Effector CD8-positive, alpha-beta T cell (primary cell): Measurements from ENCODE around the gene RAD50.
"Not testable (repeated sequence)": the region's sequence is repeated elsewhere in the genome, so short reads cannot be mapped to it uniquely, and the experiment has no call there.

ENCODE experiments used
- DNase-seq: peaks from one replicate; lab custom pipeline; 2025; lab: John Stamatoyannopoulos, UW

Gene RAD50

DNA sequence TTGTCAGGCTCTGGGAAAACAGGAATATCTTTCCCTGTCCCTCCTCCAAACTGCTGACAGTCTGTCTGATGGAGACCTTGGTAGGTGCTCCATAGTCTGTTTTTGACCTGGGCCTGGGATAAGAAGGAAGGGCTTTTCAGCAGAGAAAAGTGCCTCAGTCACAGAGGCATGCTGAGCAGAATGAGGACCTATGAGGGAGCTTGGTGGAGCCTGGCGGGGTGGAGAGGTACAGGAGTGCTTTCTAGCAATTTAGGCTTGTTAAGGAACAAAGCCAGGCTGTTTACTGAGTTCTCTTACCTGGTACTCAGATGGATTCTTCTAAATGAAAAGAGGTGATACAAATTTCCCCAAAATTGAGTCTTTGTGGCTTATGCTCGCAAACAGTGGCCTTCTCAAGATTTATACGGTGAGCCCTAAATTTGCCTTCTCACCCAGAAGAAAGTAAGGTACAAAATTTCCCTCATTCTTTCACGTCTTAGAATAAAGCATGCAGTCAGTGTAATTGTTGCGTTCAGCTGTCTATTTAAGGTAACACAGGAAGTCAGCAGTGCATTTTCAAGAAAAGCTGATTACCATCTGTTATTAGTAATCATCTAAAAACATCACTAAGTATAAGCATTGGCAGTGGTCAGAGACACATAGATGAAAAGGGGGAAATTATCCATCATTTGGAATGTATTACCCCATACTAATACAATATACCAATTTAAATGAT, 72.6 kb downstream of the RAD50 start:
- DNase-seq = no peak

DNA sequence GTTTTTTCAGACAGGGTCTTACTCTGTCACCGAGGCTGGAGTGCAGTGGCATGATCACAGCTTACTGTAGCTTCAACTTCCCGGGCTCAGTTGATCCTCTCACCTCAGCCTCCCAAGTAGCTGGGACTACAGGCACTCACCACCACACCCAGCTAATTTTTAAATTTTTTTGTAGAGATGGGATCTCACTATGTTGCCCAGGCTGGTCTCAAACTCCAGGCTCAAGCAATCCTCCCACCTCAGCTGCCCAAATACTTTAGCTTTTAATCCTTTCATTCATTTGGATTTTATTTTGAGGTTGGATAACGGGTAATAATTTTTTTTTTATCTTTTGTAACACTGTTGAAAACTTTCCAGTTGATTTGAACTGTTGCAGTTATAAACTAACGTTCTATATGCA, 76.8 kb downstream of the RAD50 start:
- not testable (repeated sequence) for DNase-seq

DNA sequence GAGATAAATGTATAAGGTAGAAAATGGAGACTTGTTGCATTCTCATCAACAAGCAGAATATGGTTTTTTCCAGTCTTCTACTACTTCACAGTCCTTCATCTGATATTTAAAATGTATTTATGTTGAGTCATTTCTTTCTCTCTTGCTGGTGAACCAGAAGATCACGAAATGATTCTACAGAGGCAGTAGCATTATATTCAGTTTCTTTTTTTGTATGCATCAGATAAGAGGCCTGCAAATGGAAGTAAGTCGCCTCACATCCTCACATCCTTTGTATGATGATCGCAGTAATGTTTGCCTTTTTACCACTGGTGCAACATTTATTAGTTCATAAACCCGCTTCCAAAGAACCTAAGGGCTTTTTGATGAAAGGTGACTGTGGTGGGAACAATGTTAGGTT, 79.1 kb downstream of the RAD50 start:
- DNase-seq = no peak

DNA sequence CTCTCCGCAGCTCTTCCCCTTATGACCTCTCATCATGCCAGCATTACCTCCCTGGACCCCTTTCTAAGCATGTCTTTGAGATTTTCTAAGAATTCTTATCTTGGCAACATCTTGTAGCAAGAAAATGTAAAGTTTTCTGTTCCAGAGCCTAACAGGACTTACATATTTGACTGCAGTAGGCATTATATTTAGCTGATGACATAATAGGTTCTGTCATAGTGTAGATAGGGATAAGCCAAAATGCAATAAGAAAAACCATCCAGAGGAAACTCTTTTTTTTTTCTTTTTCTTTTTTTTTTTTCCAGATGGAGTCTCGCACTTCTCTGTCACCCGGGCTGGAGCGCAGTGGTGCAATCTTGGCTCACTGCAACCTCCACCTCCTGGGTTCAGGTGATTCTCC, 80.5 kb downstream of the RAD50 start:
- DNase-seq = no peak

DNA sequence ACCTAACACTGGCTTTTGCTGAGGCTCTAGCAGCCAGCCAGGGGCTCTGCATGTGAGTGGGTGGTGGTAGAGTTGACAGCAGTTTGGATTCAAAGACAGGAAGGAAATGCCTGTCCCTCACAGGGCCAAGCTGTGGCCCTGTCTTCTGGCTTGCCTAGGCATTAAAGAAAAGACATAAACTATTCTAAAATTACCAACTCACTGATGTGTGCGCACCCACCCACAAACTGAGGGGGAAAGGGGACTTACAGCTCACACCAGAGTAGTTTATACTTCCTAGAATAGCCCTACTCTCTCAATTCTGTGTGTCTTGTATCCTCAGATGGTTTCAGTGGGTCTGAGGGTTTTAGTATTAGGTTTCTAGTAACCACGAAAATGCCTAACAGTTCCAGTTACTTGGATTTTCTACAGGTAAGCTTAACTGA, 82.9 kb downstream of the RAD50 start:
- DNase-seq = no peak

DNA sequence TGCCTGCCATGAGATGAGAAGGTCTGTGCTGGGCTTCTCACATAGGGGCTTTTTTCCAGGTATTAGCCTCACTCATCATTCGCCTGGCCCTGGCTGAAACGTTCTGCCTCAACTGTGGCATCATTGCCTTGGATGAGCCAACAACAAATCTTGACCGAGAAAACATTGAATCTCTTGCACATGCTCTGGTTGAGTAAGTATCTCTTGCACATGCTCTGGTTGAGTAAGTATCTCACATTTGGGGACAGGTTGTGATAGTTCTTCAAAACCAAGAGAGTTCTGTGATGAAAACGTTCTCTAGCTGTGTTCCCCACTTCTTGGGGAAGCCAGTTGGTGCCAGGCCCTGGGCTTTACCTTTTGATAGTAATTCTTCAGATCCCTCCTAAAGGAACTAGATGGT, 83.8 kb downstream of the RAD50 start:
- no peak for DNase-seq

DNA sequence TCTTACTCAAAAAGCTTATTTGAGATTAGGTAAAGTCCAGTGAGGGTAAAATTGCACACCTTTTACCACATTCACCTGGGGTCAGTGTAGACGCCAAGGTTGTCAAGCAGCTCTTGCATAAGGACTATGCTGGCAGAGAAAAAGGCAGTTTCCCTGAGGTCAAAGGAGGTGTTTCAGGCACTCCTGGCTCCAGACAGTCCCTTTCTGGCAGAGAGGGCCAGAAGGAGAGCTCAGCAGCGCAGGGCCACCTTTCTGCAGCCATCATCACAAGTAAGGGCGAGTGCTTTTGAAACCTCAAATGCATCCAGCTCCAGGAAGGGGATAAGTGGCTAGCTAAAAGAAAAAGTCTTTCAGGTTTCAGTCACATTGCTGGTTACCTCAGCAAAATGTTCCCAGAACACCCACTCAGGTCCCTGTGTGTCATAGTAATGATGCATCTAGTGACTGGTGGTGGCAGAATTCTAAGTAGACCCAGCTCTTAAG, 84.5 kb downstream of the RAD50 start:
- DNase-seq = no peak

DNA sequence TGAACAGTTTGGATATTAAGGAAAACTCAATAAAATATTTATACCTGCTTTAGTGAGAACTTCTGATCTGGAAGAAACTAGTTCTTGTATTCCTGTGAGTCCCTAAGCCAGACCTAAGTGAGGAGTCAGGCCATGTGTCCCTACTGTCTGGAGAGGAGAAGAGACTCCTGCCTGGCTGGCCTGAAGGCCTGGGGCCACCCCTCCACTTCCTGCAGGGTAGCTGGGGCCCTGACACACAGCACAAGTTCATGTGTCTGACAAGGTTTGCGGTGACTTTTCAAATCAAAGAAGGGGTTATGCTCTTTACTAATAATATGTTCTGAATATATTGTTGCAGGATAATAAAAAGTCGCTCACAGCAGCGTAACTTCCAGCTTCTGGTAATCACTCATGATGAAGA, 85.1 kb downstream of the RAD50 start:
- DNase-seq = no peak

DNA sequence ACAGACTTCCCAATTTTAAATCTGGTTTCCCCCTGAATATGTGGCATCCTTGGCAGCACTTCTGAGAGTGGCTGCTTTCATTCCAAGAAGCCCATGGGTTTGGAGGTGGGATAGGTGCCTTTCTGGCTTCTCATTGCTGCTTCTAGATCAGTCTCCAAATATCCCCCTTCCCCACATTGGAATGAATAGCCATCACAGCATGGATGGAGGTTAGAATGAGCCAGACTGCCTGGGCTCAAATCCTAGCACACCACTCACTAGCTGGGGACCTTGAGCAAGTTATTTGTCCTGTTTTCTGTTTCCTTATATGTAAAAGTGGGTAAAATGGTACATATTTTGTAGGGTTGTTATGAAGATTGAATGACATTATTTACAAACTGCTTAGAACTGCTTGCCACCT, 87.4 kb downstream of the RAD50 start:
- DNase-seq = no peak

DNA sequence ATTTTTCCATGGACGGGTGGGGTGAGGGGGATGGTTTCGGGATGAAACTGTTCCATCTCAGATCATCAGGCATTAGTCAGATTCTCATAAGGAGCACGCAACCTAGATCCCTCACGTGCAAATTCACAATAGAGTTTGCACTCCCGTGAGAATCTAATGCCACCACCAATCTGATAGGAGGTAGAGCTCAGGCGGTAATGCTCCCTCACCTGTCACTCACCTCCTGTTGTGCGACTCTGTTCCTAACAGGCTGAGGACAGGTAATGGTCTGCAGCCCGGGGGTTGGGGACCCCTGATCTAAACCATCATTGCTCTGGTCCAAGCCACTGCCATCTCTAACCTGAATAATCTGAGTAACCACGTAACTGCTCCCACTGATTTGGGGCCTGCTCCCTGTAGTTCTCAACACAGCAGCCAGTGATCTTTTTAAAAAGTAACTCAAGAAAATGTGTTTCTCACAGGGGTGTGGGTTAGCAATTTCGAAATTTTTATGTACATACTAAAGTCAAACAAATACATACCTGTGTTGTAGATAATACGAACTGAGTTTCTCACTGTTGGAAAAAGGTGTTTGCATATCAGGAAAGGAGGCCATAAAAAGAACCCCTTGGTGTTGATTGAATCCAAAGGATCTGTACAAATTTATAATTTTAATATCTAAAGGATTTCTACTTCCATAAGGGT, 89.9 kb downstream of the RAD50 start:
- DNase-seq = no peak

DNA sequence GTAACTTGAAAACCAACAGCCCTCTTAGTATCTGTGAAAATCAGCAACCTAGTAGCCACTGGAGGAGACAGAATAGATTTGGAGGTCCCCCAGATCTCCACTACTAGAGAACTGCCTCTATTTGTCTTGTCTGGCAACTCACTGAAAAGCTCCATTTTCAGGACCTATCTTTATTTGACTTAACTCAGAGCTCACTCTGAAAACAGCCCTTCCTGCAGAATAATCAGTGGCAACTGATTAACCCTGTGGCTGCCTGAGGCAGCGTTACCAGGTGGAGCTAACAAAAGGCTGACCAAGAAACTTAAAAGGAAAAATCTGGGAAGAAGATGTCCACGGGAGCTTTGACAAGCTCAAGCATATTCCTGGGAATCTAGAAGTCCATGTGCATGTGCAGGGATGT, 90.7 kb downstream of the RAD50 start:
- no peak for DNase-seq

DNA sequence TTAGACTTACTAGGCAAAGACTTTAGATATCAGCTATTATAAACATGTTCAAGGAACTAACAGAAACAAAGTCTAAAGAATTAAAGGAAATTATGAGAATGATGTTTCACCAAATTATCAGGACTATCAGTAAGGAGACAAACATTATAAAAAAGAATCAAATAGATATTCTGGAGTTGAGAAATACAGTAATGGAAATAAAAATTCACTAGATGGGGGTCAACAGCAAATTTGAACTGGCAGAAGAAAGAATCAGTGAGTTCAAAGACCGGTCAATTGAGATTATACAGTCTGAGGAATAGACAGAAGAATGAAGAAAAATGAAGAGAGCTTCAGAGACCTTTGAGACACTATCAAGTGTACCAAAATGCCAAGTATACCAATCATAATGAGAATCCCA, 91.6 kb downstream of the RAD50 start:
- no peak for DNase-seq

DNA sequence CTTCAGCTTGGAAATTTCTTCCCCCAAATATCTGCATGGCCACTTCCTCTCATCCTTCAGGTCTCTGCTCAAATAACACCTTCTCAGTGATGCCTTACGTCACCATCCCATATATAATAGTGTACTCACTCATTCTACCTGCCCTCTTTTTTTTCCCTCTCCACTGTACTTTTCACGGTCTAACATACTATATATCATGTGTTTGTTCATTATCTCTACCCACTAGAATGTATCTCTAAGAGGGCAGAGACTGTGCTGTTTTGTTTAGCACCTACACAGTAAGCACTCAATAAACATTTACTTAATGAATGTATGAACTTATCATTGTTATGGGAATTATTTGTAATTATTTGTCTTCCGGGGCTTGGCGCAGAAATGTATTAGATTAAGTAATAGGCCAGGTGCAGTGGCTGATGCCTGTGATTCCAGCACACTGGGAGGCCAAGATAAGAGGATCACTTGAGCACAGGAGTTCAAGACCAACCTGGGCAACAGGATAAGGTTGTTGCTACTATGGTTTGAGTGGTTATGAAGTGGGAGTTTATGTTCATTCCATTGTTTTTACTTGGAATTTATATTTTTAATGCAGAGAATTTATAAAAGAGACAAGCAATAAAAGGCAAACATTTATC, 95.2 kb downstream of the RAD50 start:
- DNase-seq = no peak

DNA sequence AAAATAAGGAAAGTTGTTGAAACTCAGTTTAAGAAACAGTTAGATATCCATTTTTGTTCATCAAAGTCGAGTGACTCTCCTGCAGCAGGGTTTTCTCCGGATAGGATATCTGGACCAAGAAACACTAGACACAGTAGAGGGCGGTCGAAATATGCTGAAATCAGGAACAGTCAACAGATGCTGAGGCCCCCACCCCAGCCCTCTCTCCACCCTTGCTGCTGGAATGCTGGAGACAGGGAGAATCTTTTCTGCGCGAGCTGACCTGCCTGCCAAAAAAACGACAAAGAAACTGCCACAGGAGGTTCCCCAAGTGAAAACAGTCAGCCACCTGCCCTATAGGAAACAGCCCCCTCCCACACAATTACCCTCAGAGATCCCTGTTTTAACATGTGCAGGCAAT, 96.9 kb downstream of the RAD50 start:
- no peak for DNase-seq

DNA sequence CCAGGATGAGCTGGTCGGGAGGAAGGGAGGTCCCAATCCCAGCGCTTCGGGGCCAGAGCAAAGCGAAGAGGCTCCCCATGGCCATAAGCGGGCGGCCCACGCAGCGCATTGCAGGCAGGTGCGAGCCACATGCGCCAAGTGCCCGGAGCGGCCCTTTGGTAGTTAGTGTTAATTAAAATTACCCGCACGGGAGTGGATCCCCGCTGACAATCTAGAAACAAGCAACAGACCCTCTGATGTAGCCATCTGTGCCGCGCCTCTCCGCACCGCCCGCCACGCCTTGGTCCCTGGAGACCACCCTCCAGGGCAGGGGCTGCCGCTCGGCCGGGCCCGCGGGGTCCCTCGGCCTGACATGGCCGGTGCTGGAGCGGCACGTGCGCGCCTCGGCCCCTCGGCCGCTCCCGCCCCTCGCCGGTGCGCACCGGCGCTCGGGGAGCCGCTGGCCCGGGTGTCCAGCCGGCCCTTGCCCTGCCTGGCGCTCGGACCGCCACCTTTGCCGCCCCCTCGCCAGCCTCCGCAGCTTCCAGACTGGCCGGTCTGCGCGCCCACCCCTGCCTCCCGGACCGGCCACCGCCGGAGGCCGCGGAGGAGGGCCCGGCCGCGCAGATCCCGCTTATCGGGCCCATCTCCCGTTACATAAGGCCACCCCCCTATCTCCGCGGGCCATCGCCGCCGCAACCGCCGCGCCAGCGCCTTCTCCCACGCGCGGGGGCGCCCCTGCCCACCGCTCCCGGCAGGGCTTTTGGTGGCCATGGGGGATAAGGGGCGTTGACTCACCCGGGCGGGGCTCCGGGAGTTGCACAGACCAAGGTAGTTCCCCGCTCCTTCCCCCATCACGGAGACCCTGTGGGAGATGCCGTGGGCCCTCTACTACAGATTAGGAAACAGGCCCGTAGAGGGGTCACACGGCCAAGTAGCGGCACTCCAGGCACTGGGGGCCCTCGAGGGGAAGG, 99.3 kb downstream of the RAD50 start:
- no peak for DNase-seq

DNA sequence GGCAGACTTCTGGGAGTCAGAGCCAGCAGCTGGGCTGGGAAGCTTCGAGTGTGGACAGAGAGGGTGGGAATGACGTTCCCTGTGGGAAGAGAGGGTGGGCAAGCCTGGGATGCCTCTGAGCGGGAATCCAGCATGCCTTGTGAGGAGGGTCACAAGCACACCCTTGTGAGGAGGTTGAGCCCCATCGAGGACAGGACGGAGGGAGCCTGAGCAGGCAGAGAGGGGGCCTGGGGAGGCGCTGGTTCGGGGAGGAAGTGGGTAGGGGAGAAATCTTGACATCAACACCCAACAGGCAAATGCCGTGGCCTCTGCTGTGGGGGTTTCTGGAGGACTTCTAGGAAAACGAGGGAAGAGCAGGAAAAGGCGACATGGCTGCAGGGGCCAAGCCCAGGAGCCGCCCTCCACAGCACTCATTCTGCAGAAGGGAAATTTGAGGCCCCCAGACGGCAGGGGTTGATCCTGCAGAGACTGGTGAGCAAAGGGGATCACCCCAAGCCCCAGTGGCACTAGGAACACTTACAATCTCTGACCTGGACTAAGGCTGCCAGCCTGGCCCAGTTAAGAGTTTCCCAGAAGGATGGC, 100.1 kb downstream of the RAD50 start:
- DNase-seq = no peak

DNA sequence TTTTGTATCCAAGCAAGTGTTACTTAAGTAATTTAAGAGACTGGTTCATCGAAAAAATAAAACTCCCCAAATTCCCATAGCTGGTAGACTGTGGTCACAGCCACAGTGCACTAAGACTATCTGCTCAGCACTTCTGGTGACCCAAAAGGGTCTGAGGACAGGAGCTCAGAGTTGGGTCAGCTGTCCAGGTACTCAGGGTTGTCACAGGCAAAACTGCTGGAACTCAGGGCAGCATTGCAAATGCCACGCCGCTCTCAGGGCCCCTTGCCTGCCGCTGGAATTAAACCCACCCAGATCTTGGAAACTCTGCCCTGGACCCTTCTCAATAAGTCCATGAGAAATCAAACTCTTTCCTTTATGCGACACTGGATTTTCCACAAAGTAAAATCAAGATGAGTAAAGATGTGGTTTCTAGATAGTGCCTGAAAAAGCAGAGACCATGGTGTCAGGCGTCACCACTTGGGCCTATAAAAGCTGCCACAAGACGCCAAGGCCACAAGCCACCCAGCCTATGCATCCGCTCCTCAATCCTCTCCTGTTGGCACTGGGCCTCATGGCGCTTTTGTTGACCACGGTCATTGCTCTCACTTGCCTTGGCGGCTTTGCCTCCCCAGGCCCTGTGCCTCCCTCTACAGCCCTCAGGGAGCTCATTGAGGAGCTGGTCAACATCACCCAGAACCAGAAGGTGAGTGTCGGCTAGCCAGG, 101.1 kb downstream of the RAD50 start, which contains the start of gene IL13:
TSS of gene IL13 (plus strand) at position 498 of the 705 bp plus-strand sequence. CDS start at position 512, 14 bp downstream.
- no peak for DNase-seq

DNA sequence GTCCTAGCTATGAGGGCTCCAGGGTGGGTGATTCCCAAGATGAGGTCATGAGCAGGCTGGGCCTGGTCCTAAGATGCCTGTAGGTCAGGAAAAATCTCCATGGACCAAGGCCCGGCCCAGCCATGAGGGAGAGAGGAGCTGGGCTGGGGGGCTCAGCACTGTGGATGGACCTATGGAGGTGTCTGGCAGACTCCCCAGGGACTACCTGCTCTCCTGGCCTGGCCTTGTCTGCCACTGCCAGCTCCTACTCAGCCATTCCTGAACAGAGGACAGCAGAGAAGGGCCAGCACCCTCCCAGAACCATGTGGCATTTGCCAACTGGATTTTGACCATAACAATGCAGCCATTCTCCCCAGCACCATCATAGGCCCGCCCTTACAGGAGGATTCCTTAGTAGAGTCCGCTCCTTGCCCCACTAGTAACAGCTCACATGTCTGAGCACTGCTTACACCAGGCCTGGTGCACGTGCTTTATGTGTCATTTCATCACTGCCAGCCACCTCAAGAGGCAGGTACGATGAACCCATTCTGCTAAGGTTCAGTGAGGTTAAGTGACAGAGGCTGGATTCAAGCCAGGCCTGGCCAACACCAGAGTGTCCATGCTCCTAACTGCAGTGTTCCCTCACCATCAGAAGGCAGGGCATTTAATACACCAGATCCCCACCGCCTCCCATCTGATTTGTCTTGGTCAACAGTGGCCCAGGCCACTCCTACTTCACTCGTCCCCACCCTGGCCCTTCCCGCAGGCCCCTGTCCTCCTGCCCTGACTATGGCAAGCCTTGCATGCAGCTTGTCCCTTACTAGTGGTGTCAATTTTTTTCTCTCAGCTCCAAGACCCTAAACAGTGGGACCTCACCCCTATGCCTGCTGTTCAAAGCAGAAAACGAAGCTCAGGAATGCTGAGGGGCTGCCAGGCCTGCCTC, 101.9 kb downstream of the RAD50 start:
- DNase-seq = no peak

DNA sequence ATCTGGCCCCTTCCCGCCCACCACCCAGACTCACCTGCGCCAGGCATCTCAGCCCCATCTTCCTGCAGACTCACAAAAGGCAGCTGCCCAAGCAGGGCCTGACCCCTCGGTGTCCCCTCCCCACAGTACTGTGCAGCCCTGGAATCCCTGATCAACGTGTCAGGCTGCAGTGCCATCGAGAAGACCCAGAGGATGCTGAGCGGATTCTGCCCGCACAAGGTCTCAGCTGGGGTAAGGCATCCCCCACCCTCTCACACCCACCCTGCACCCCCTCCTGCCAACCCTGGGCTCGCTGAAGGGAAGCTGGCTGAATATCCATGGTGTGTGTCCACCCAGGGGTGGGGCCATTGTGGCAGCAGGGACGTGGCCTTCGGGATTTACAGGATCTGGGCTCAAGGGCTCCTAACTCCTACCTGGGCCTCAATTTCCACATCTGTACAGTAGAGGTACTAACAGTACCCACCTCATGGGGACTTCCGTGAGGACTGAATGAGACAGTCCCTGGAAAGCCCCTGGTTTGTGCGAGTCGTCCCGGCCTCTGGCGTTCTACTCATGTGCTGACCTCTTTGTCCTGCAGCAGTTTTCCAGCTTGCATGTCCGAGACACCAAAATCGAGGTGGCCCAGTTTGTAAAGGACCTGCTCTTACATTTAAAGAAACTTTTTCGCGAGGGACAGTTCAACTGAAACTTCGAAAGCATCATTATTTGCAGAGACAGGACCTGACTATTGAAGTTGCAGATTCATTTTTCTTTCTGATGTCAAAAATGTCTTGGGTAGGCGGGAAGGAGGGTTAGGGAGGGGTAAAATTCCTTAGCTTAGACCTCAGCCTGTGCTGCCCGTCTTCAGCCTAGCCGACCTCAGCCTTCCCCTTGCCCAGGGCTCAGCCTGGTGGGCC, 103.1 kb downstream of the RAD50 start:
- no peak for DNase-seq
